DND-41 (cell line): ENCODE results near the gene DRAP1.
A peak's percentile ranks its signal among the peaks of the same experiment; 100 is the strongest.

ENCODE experiments used
- ATAC-seq: fragments of 200-7000 bp; cut with Tn5 transposase; 3 replicates; pipeline ENCODE4 v1.9.1; 2021; ENCODE audit warnings: low read depth; ENCODE audit not compliant: insufficient read depth
- DNase-seq: peaks from one replicate; pipeline ENCODE4 v3.0.0-alpha.2; 2020
- H2AFZ ChIP-seq: 2 replicates; pipeline ENCODE4 v1.6.0; 2012; ENCODE audit warnings: low read depth, low read length
- H3K27ac ChIP-seq: 2 replicates; pipeline ENCODE4 v1.5.1; 2012; ENCODE audit warnings: low read length, inconsistent platforms
- H3K27me3 ChIP-seq: fragments of 200-600 bp; sonication (generic); 2 replicates; pipeline ENCODE4 v1.6.0; 2012; ENCODE audit warnings: low read length, mild to moderate bottlenecking, inconsistent platforms; ENCODE audit not compliant: insufficient read depth, poor library complexity
- H3K36me3 ChIP-seq: 2 replicates; pipeline ENCODE4 v1.5.1; 2012; ENCODE audit warnings: low read length, inconsistent platforms; ENCODE audit not compliant: insufficient read depth
- H3K4me1 ChIP-seq: 2 replicates; pipeline ENCODE4 v1.5.1; 2012; ENCODE audit warnings: mild to moderate bottlenecking, low read length; ENCODE audit not compliant: insufficient read depth
- H3K4me2 ChIP-seq: 2 replicates; pipeline ENCODE4 v1.6.0; 2012; ENCODE audit warnings: mild to moderate bottlenecking, moderate library complexity, low read length, inconsistent platforms; ENCODE audit not compliant: insufficient read depth
- H3K4me3 ChIP-seq, 2 experiments: fragments of 200-600 bp in 1 of 2; shearing (Covaris generic) in 1 of 2; 2 replicates each; pipeline ENCODE4 v1.5.1; 2012 to 2016; ENCODE audit warnings: inconsistent platforms in 2 of 2, low read length in 2 of 2, mild to moderate bottlenecking in 2 of 2, low read depth in 1 of 2, moderate library complexity in 1 of 2
- H3K79me2 ChIP-seq: 2 replicates; pipeline ENCODE4 v1.6.0; 2012; ENCODE audit warnings: low read length, inconsistent platforms; ENCODE audit not compliant: insufficient read depth
- H3K9ac ChIP-seq: 2 replicates; pipeline ENCODE4 v1.6.0; 2012; ENCODE audit warnings: low read depth, mild to moderate bottlenecking, inconsistent platforms, low read length, moderate library complexity
- H3K9me3 ChIP-seq: 2 replicates; pipeline ENCODE4 v1.5.1; 2012; ENCODE audit warnings: low read length, moderate library complexity, mild to moderate bottlenecking, inconsistent platforms; ENCODE audit not compliant: insufficient read depth, severe bottlenecking
- H4K20me1 ChIP-seq: 2 replicates; pipeline ENCODE4 v1.6.0; 2012; ENCODE audit warnings: low read length; ENCODE audit not compliant: insufficient read depth
- EZH2 ChIP-seq: IDR thresholded peaks from 3 replicates; pipeline ENCODE4 v1.6.1; 2012; ENCODE audit warnings: borderline replicate concordance, low read depth, mild to moderate bottlenecking, moderate library complexity, low read length, inconsistent platforms; ENCODE audit not compliant: severe bottlenecking
- TF ChIP-seq, protein P1 (sequence below): IDR thresholded peaks from 2 replicates; pipeline ENCODE4 v1.5.1; 2012; ENCODE audit warnings: borderline replicate concordance, low read length, moderate library complexity, mild to moderate bottlenecking; ENCODE audit not compliant: poor library complexity, severe bottlenecking; ENCODE audit errors: extremely low read depth

Gene DRAP1

DNA sequence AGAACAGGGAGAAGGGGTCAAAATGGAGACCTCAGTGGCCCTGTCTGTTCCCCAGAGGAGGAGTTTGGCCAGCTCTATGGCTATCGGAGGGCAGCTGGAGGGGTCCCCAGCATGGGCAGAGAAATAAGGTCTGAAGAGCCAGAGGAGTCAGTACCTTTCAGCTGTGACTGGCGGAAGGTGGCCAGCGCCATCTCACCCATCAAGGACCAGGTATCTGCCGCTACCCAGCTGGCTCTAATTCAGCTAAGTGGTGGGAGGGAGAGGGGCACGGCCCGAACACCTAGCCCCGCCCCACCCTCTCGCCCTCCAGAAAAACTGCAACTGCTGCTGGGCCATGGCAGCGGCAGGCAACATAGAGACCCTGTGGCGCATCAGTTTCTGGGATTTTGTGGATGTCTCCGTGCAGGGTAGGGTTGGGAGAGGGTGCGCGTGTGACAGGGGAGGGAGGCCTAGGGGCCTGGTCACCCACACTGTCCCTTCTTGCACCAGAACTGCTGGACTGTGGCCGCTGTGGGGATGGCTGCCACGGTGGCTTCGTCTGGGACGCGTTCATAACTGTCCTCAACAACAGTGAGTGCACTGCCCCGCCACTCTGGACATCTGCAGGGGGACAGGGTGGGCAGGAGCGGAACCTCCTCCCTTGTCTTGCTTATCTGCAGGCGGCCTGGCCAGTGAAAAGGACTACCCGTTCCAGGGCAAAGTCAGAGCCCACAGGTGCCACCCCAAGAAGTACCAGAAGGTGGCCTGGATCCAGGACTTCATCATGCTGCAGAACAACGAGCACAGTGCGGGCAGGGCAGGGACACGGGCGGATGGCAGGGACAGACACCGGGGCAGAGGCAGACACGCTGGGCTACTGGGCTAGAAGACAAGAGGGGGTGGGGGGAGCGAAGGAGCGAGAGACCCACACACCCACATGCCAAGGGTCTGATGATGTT is 36.8 kb upstream of the DRAP1 start:
- H3K27ac ChIP-seq = no peak overlapping the region
- no peak overlapping the region for H3K4me2 ChIP-seq
- peaks cover 33% of the 10 kb centered on the region for H3K4me1 ChIP-seq

DNA sequence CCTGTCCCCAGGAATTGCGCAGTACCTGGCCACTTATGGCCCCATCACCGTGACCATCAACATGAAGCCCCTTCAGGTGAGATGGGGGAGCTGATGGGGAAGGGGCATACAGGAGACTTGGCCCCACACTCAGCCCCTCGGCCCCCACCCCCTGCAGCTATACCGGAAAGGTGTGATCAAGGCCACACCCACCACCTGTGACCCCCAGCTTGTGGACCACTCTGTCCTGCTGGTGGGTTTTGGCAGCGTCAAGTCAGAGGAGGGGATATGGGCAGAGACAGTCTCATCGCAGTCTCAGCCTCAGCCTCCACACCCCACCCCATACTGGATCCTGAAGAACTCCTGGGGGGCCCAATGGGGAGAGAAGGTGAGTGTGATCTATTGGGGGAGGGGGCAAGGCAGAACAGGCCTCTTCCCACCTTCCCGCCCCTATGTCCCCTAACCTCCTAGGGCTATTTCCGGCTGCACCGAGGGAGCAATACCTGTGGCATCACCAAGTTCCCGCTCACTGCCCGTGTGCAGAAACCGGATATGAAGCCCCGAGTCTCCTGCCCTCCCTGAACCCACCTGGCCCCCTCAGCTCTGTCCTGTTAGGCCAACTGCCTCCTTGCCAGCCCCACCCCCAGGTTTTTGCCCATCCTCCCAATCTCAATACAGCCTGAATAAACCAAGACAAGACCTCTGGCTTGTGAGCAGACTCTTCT is 36.0 kb upstream of the DRAP1 start:
- no peak for DNase-seq
- no peak overlapping the region for H2AFZ ChIP-seq
- H3K27me3 ChIP-seq = no peaks in the 10 kb centered on the region
- H3K27ac ChIP-seq = no peak overlapping the region
- no peak for ATAC-seq
- no peaks in the 10 kb centered on the region for H3K9me3 ChIP-seq
- H3K9ac ChIP-seq = no peak overlapping the region
- no peak overlapping the region for H3K4me3 ChIP-seq
- peaks cover 57% of the 10 kb centered on the region for H3K36me3 ChIP-seq
- TF ChIP-seq, protein P1, sequence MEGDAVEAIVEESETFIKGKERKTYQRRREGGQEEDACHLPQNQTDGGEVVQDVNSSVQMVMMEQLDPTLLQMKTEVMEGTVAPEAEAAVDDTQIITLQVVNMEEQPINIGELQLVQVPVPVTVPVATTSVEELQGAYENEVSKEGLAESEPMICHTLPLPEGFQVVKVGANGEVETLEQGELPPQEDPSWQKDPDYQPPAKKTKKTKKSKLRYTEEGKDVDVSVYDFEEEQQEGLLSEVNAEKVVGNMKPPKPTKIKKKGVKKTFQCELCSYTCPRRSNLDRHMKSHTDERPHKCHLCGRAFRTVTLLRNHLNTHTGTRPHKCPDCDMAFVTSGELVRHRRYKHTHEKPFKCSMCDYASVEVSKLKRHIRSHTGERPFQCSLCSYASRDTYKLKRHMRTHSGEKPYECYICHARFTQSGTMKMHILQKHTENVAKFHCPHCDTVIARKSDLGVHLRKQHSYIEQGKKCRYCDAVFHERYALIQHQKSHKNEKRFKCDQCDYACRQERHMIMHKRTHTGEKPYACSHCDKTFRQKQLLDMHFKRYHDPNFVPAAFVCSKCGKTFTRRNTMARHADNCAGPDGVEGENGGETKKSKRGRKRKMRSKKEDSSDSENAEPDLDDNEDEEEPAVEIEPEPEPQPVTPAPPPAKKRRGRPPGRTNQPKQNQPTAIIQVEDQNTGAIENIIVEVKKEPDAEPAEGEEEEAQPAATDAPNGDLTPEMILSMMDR = no peak
- no peak for TF ChIP-seq EZH2
- peaks cover 15% of the 10 kb centered on the region for H4K20me1 ChIP-seq
- peaks cover 39% of the 10 kb centered on the region for H3K4me1 ChIP-seq
- peaks cover 20% of the 10 kb centered on the region for H3K79me2 ChIP-seq
- H3K4me2 ChIP-seq = no peak overlapping the region

More for the DNA sequence above, 36.8 kb upstream of the DRAP1 start:
- no peaks in the 10 kb centered on the region for H3K27me3 ChIP-seq
- H3K36me3 ChIP-seq = peaks cover 53% of the 10 kb centered on the region
- H3K79me2 ChIP-seq = peaks cover 12% of the 10 kb centered on the region
- H3K9me3 ChIP-seq = no peaks in the 10 kb centered on the region
- H4K20me1 ChIP-seq = peaks cover 15% of the 10 kb centered on the region
- no peak for ATAC-seq
- H3K4me3 ChIP-seq = no peak overlapping the region
- no peak for DNase-seq
- TF ChIP-seq, protein P1 = no peak
- H3K9ac ChIP-seq = no peak overlapping the region
- no peak overlapping the region for H2AFZ ChIP-seq

DNA sequence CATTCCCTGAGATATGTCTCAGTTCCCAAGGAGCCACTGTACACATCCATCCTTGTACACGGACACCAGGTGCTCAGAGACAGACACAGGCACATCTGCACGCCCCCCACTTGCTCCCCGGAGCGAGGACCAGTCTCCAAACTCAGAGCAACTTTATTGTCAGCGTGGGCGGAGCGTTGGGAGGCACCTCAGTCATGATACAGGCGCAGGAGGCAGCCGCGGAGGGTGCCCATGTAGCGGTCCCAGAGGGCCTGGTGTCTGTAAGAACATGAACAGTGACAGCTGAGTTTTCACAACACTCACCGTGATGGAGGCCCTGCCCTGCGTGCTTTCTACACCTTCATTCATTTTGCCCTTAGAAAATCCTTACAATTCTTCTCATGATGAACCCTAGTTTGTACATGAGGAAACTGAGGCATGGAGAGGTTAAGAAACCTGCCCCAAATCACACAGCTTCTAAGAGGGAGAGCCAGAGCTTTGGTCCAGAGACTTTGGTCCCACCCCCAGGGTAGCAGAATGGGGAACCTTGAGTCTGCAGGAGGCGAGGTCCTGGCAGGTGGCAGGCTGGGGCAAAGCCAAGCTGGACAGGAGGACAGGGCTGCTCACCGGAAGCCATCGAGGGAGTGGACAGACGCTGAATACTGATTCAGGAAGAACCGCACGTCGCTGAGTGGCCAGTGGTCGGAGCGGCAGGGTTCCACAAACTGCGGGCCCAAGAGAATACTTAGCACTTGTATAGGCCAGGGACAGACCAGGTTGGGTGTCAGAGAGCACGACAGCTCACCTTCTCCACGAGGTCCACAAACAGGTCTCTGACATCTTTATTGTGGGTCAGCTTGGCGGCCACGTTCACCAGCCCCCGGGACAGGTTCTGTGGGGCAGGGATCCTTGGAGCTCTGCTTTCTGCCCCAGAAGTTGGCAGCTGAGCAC is 35.2 kb upstream of the DRAP1 start:
- DNase-seq = no peak
- Histone ChIP-seq H3K4me3 (no peak overlapping the region), H3K27me3 (no peaks in the 10 kb centered on the region), H3K36me3 (peaks cover 57% of the 10 kb centered on the region), H3K79me2 (peaks cover 21% of the 10 kb centered on the region), H3K27ac (peak overlapping the region; percentile 8; the same call in 1 of the 2 replicates), H3K9me3 (no peaks in the 10 kb centered on the region), H2AFZ (no peak overlapping the region), H3K4me1 (peaks cover 45% of the 10 kb centered on the region), H4K20me1 (peaks cover 15% of the 10 kb centered on the region), H3K9ac (no peak overlapping the region), H3K4me2 (0 out of 2 replicates have a peak overlapping the region, but pooled peaks have one; percentile 41)
- no peak for ATAC-seq
- TF ChIP-seq EZH2 = no peak
- TF ChIP-seq, protein P1 = no peak
